MCF 10A (cell line): ENCODE results near the gene SLC49A4. TPM values are rescaled to one million over a fixed set of nuclear protein-coding genes. Genes with fewer than 3 reads are reported as not detected.

Experiments
- BruUV-seq: library from RNA; stranded (reverse); fragments of 400-500 nt; replicated peaks from 2 replicates; lab custom pipeline; 2021; lab: Mats Ljungman, UMichigan
- CTCF ChIA-PET: fragments of 300-600 bp; sonication (Branson Sonifier 250); formaldehyde crosslinking; extraction: SDS; loops from one replicate; lab custom pipeline; 2021; ENCODE audit warnings: antibody characterized with exemption, inconsistent platforms; lab: Yijun Ruan, JAX
- POLR2A ChIA-PET: fragments of 300-600, 350-650 bp; sonication (Branson Sonifier 250); formaldehyde crosslinking; extraction: SDS; loops from one replicate; lab custom pipeline; 2020; ENCODE audit warnings: antibody characterized with exemption, inconsistent platforms; lab: Yijun Ruan, JAX
- DNase-seq: peaks from one replicate; pipeline ENCODE4 v3.0.0-alpha.2; 2018; ENCODE audit not compliant: unreplicated experiment
- H3K27ac Mint-ChIP-seq: one replicate; pipeline ENCODE4 v1.8.0; 2022; ENCODE audit warnings: mild to moderate bottlenecking, low read depth, mixed read lengths; ENCODE audit not compliant: unreplicated experiment
- H3K27me3 Mint-ChIP-seq: one replicate; pipeline ENCODE4 v1.8.0; 2022; ENCODE audit warnings: mixed read lengths; ENCODE audit not compliant: insufficient read depth, unreplicated experiment
- H3K36me3 Mint-ChIP-seq: one replicate; pipeline ENCODE4 v1.8.0; 2022; ENCODE audit warnings: mild to moderate bottlenecking, moderate library complexity, mixed read lengths; ENCODE audit not compliant: insufficient read depth, unreplicated experiment
- H3K4me1 Mint-ChIP-seq: one replicate; pipeline ENCODE4 v1.8.0; 2022; ENCODE audit warnings: mixed read lengths; ENCODE audit not compliant: insufficient read depth, unreplicated experiment
- H3K4me3 Mint-ChIP-seq: one replicate; pipeline ENCODE4 v1.8.0; 2022; ENCODE audit warnings: mild to moderate bottlenecking, moderate library complexity, mixed read lengths; ENCODE audit not compliant: unreplicated experiment
- H3K9me3 Mint-ChIP-seq: one replicate; pipeline ENCODE4 v1.8.0; 2022; ENCODE audit warnings: mixed read lengths; ENCODE audit not compliant: unreplicated experiment
- intact Hi-C: fragments of 100-400 bp; cut with micrococcal nuclease; formaldehyde crosslinking; loops from 2 replicates; pipeline ENCODE4 v1.14.1; 2022
- total RNA-seq: library from RNA; stranded (reverse); gene quantifications from 2 replicates; pipeline ENCODE4 v1.2.3, GENCODE V29; 2022
- TF ChIP-seq, protein P1 (sequence below): fragments of 200-600 bp; IDR thresholded peaks from one replicate; pipeline ENCODE4 v1.8.0; 2022; ENCODE audit warnings: antibody characterized with exemption, mild to moderate bottlenecking; ENCODE audit not compliant: unreplicated experiment

The SLC49A4 gene
- total RNA-seq, 1 experiment from 2014 or later: 11.4 TPM

DNA sequence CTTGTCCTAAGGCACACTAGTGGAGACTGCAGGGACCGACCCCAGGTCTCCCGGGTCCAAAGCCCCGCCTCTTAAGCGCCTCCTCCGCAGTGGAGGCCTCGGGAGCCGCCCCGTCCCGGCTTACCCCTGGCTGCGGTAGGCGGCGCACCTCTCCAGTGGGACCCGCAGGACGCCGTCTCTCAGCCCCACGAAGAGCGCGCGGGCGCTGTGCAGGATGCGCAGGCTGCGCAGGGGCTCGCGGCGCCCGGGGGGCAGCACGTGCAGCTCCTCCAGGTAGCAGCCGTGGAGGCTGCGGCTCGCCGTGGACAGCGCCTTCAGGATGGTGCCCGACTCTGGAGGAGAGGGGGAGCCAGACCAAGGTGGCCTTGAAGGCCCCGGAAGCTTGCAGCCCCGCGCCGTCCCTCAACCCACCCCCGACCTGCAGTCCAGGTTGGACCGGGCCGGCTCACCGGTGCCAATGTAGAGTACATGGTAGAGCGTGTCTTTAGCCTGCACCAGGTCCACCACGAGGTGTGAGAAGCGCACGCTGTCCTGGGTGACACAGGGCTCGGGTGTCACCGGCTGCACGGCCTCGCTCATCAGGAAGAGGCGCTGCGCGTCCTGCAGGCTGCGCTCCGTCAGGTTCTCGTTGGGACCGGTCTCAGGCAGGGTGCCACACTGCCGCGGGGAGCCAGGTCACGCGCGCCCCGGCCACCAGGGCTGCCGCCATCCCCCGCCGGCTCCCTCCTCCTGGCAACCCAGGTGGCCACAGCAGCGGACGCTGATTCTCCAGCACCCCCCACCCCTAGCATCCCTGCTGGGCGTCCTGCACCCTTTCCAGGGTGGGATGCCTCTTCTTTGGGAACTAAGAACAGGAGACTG, 127.2 kb downstream of the SLC49A4 start:
- H3K27ac Mint-ChIP-seq: no peak overlapping the region
- peaks cover 18% of the 10 kb centered on the region for H3K27me3 Mint-ChIP-seq
- DNase-seq: no peak
- H3K36me3 Mint-ChIP-seq: no peaks in the 10 kb centered on the region
- CTCF ChIA-PET: interaction anchor here (1.2 kb wide), 1 partner anchor 22 kb away, joined by 3 read pairs; no protein-coding TSS in a partner anchor
- intact Hi-C loops: no loop called here
- no peaks in the 10 kb centered on the region for H3K4me1 Mint-ChIP-seq
- POLR2A ChIA-PET: no interaction called here
- TF ChIP-seq, protein P1, sequence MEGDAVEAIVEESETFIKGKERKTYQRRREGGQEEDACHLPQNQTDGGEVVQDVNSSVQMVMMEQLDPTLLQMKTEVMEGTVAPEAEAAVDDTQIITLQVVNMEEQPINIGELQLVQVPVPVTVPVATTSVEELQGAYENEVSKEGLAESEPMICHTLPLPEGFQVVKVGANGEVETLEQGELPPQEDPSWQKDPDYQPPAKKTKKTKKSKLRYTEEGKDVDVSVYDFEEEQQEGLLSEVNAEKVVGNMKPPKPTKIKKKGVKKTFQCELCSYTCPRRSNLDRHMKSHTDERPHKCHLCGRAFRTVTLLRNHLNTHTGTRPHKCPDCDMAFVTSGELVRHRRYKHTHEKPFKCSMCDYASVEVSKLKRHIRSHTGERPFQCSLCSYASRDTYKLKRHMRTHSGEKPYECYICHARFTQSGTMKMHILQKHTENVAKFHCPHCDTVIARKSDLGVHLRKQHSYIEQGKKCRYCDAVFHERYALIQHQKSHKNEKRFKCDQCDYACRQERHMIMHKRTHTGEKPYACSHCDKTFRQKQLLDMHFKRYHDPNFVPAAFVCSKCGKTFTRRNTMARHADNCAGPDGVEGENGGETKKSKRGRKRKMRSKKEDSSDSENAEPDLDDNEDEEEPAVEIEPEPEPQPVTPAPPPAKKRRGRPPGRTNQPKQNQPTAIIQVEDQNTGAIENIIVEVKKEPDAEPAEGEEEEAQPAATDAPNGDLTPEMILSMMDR: no peak
- no peaks in the 10 kb centered on the region for H3K9me3 Mint-ChIP-seq
- BruUV-seq: no TSS peak
- no peak overlapping the region for H3K4me3 Mint-ChIP-seq

DNA sequence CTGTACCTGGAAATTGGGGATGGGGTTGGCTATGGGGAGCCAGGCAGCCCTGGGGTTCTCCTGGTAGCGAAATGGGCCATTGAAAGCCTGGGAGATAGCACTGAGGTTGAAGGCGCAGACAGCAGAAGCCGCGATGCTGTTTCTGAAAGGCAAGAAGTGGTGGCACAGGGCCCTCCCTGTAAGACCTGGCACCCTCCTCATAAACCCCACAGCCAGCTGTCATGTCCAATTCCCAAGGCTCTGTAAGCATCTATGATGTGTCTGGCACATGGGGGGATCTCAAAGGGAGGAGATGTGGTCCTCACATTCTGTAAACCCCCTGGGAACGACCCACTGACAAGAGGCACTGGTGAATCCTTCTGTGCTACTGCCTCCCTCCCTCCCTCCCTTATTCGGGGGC, 128.7 kb downstream of the SLC49A4 start:
- H3K27me3 Mint-ChIP-seq: peaks cover 15% of the 10 kb centered on the region
- ChIA-PET POLR2A (no interaction called here), CTCF (no interaction called here)
- no TSS peak for BruUV-seq
- H3K4me1 Mint-ChIP-seq: no peaks in the 10 kb centered on the region
- intact Hi-C loops: no loop called here
- no peaks in the 10 kb centered on the region for H3K36me3 Mint-ChIP-seq
- H3K4me3 Mint-ChIP-seq: no peak overlapping the region
- TF ChIP-seq, protein P1: no peak
- no peaks in the 10 kb centered on the region for H3K9me3 Mint-ChIP-seq
- no peak for DNase-seq
- no peak overlapping the region for H3K27ac Mint-ChIP-seq

DNA sequence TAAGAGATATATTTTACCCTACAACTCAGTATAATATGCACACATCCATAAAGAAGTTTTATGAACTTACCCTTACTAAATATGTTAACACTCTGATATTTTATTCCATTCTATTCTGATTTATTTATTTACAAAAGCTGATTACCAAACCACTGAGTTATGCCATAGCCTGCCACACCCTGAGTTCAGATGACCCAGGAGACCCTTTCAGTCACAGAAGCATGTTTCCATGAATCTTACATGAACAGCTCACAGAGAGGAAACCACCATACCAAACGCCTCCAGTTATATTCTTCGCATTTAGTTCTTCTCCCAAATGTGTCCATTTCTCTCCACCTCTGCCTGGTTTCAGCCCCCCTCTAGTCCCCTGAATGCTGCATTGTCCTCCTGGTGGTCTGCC, 129.2 kb downstream of the SLC49A4 start:
- ChIA-PET CTCF (interaction anchor here (0.6 to 0.8 kb wide), 2 partner anchors 19 to 35 kb away, joined by 3 read pairs; no protein-coding TSS in a partner anchor), POLR2A (interaction anchor here (0.6 kb wide), 1 partner anchor 809 kb away, joined by 4 read pairs; no protein-coding TSS in a partner anchor)
- no peak for DNase-seq
- no peaks in the 10 kb centered on the region for H3K9me3 Mint-ChIP-seq
- H3K27ac Mint-ChIP-seq: no peak overlapping the region
- TF ChIP-seq, protein P1: no peak
- no TSS peak for BruUV-seq
- H3K4me1 Mint-ChIP-seq: no peaks in the 10 kb centered on the region
- H3K36me3 Mint-ChIP-seq: no peaks in the 10 kb centered on the region
- intact Hi-C loops: no loop called here
- H3K27me3 Mint-ChIP-seq: peaks cover 15% of the 10 kb centered on the region
- no peak overlapping the region for H3K4me3 Mint-ChIP-seq

DNA sequence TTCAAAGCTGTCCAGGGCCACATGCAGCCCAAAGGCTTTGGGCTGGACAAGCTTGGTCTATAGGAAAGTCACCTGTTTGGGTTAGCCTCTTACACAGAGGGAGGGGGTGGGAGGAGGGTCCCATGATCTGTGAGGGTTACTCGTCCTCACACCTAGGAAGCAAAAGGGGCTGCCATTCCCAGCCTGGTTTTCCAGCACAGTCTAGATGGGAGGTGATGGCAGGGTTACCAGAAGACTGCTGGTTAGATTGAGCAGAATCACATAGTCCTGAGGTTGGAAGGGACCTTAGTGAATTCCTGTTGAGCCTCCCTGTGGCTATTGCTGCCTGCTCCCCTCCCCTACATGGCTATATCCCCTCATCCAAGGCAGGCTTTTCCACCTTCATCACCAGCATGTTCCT, 130.9 kb downstream of the SLC49A4 start:
- Mint-ChIP-seq H3K27ac (no peak overlapping the region), H3K4me1 (no peaks in the 10 kb centered on the region), H3K9me3 (no peaks in the 10 kb centered on the region), H3K36me3 (no peaks in the 10 kb centered on the region), H3K4me3 (no peak overlapping the region), H3K27me3 (peaks cover 3% of the 10 kb centered on the region)
- ChIA-PET CTCF (no interaction called here), POLR2A (interaction anchor here (0.6 to 1.5 kb wide), 3 partner anchors 8 to 40 kb away, joined by 3 to 5 read pairs (median 4); no protein-coding TSS in a partner anchor)
- no peak for DNase-seq
- intact Hi-C loops: no loop called here
- no TSS peak for BruUV-seq
- TF ChIP-seq, protein P1: no peak
